Ectodermal cell (in vitro differentiated cells): Measurements from ENCODE around the gene DPYSL3.

ENCODE experiments used
- H3K27ac ChIP-seq: 2 replicates; pipeline ENCODE4 v1.7.0; 2013; ENCODE audit warnings: mild to moderate bottlenecking, low read depth, low read length; ENCODE audit not compliant: insufficient read depth, poor library complexity, severe bottlenecking
- H3K27me3 ChIP-seq: 2 replicates; pipeline ENCODE4 v1.7.0; 2013; ENCODE audit warnings: mild to moderate bottlenecking, low read length; ENCODE audit not compliant: insufficient read depth, control insufficient read depth, poor library complexity, severe bottlenecking
- H3K36me3 ChIP-seq: one replicate; pipeline ENCODE4 v1.7.0; 2013; ENCODE audit warnings: low read length; ENCODE audit not compliant: control insufficient read depth, insufficient read depth
- H3K4me1 ChIP-seq: one replicate; pipeline ENCODE4 v1.7.0; 2013; ENCODE audit warnings: low read length; ENCODE audit not compliant: control insufficient read depth, insufficient read depth
- H3K4me3 ChIP-seq: 2 replicates; pipeline ENCODE4 v1.7.0; 2013; ENCODE audit warnings: low read depth, low read length, control low read depth; ENCODE audit not compliant: insufficient read depth
- H3K9me3 ChIP-seq: 2 replicates; pipeline ENCODE4 v1.7.0; 2013; ENCODE audit warnings: mild to moderate bottlenecking, low read length, moderate library complexity; ENCODE audit not compliant: control insufficient read depth
- WGBS, 2 experiments: methylation state at CpG; one replicate each; pipeline ENCODE4 v1.1.7; 2013; ENCODE audit warnings: missing lambda C conversion rate in 2 of 2; 5-methylcytosine and 5-hydroxymethylcytosine counted together

The DPYSL3 gene

GRCh38 chr5:147349241-147349640 lies 160.6 kb downstream of the DPYSL3 start:
- Histone ChIP-seq H3K36me3 (no peaks in the 10 kb centered on the region), H3K27me3 (no peaks in the 10 kb centered on the region), H3K27ac (no peak overlapping the region), H3K9me3 (no peaks in the 10 kb centered on the region), H3K4me1 (no peaks in the 10 kb centered on the region), H3K4me3 (no peak overlapping the region)
- WGBS, 2 experiments, result 76 to 82% methylated on average over 2 of the region's 2 CpGs

GRCh38 chr5:147348451-147348850 lies 161.4 kb downstream of the DPYSL3 start:
- Histone ChIP-seq H3K4me1 (no peaks in the 10 kb centered on the region), H3K9me3 (no peaks in the 10 kb centered on the region), H3K4me3 (no peak overlapping the region), H3K27ac (no peak overlapping the region), H3K36me3 (no peaks in the 10 kb centered on the region), H3K27me3 (no peaks in the 10 kb centered on the region)
- 91 to 99% methylated on average over 5 of the region's 5 CpGs for whole genome bisulfite sequencing, 2 experiments

- H3K36me3 ChIP-seq, result no peaks in the 10 kb centered on the region
- no peaks in the 10 kb centered on the region for H3K4me1 ChIP-seq
- H3K4me3 ChIP-seq, result no peak overlapping the region
- H3K27me3 ChIP-seq, result no peaks in the 10 kb centered on the region
- 96 to 100% methylated on average over 2 of the region's 2 CpGs for WGBS, 2 experiments
- H3K27ac ChIP-seq, result no peak overlapping the region
- H3K9me3 ChIP-seq, result no peaks in the 10 kb centered on the region
These were observed 161.8 kb downstream of the DPYSL3 start for GRCh38 chr5:147348046-147348445.

GRCh38 chr5:147346006-147346561 lies 163.8 kb downstream of the DPYSL3 start:
- no peak overlapping the region for H3K4me3 ChIP-seq
- no peaks in the 10 kb centered on the region for H3K9me3 ChIP-seq
- no peaks in the 10 kb centered on the region for H3K4me1 ChIP-seq
- H3K27me3 ChIP-seq, result no peaks in the 10 kb centered on the region
- no peaks in the 10 kb centered on the region for H3K36me3 ChIP-seq
- 89 to 91% methylated on average over 4 to 5 of the region's 5 CpGs for WGBS, 2 experiments
- H3K27ac ChIP-seq, result no peak overlapping the region

- H3K4me1 ChIP-seq, result no peaks in the 10 kb centered on the region
- H3K4me3 ChIP-seq, result no peak overlapping the region
- WGBS, 2 experiments, result 40 to 56% methylated on average over 1 of the region's 1 CpG
These were observed 165.0 kb downstream of the DPYSL3 start for GRCh38 chr5:147344861-147345260.

GRCh38 chr5:147341345-147341744 lies 168.5 kb downstream of the DPYSL3 start:
- Histone ChIP-seq H3K4me3 (no peak overlapping the region), H3K27me3 (no peaks in the 10 kb centered on the region), H3K4me1 (peaks cover 11% of the 10 kb centered on the region), H3K36me3 (no peaks in the 10 kb centered on the region), H3K9me3 (no peaks in the 10 kb centered on the region), H3K27ac (no peak overlapping the region)

More at GRCh38 chr5:147344861-147345260, 165.0 kb downstream of the DPYSL3 start:
- Histone ChIP-seq H3K36me3 (no peaks in the 10 kb centered on the region), H3K27ac (no peak overlapping the region), H3K27me3 (no peaks in the 10 kb centered on the region), H3K9me3 (no peaks in the 10 kb centered on the region)

GRCh38 chr5:147340941-147341340 lies 168.9 kb downstream of the DPYSL3 start:
- Histone ChIP-seq H3K9me3 (no peaks in the 10 kb centered on the region), H3K36me3 (no peaks in the 10 kb centered on the region), H3K27ac (no peak overlapping the region), H3K4me1 (peaks cover 11% of the 10 kb centered on the region), H3K4me3 (no peak overlapping the region), H3K27me3 (no peaks in the 10 kb centered on the region)
- 85 to 89% methylated on average over 1 of the region's 1 CpG for WGBS, 2 experiments
